ENCODE measurements around the gene PTTG1IP.
"Not testable (repeated sequence)": the region's sequence is repeated elsewhere in the genome, so short reads cannot be mapped to it uniquely, and the experiment has no call there.

PTTG1IP gene

DNA sequence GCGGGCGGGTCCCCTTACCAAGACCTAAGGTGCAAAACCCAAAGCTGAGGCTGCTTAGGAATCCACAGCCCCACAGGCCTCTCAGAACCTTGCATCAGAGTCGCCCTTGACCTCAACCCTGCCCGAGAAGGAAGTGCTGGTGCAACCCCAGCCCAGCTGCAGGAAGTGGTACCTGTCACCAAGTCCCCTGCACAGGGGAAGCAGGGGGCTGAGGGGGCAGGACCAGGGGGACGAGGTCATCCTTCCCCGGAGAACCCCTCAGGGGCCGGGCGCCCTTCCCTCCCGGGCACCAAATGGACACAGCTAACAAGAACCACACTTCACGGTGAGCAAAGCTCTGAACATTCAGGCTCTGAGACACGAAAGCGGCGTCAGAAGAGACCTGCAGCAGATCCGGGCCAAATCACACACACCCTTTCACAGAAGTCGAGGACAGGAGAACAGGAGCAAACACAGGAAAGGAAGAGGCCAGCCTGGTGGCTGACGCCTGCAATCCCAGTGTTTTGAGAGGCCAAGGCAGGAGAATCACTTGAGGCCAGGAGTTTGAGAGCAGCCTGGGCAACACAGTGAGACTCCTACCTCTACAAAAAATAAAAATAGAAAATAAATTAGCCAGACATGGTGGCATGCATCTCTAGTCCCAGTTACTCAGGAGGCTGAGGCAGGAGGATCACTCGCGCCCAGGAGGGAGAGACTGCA lies 40.8 kb upstream of the PTTG1IP start:
- Histone ChIP-seq H3K4me1 (ENCODE audit: control insufficient read depth, insufficient read depth, low read length) (peaks cover 28% of the 10 kb centered on the region), H3K27me3 (ENCODE audit: control insufficient read depth in 1 of 2, insufficient read depth in 2 of 2, low read length in 2 of 2) (peaks cover 0 to 7% of the 10 kb centered on the region in 2 donors), H3K27ac (ENCODE audit: low read length) (no peak overlapping the region), H3K4me3 (ENCODE audit: low read length in 2 of 2) (no peak overlapping the region), H3K36me3 (ENCODE audit: control insufficient read depth in 2 of 2, insufficient read depth in 2 of 2, low read length in 2 of 2) (no peaks in the 10 kb centered on the region), H3K9me3 (ENCODE audit: control insufficient read depth in 2 of 2, low read length in 2 of 2) (no peaks in the 10 kb centered on the region), H3K9ac (ENCODE audit: low read length in 2 of 2) (no peak overlapping the region)

DNA sequence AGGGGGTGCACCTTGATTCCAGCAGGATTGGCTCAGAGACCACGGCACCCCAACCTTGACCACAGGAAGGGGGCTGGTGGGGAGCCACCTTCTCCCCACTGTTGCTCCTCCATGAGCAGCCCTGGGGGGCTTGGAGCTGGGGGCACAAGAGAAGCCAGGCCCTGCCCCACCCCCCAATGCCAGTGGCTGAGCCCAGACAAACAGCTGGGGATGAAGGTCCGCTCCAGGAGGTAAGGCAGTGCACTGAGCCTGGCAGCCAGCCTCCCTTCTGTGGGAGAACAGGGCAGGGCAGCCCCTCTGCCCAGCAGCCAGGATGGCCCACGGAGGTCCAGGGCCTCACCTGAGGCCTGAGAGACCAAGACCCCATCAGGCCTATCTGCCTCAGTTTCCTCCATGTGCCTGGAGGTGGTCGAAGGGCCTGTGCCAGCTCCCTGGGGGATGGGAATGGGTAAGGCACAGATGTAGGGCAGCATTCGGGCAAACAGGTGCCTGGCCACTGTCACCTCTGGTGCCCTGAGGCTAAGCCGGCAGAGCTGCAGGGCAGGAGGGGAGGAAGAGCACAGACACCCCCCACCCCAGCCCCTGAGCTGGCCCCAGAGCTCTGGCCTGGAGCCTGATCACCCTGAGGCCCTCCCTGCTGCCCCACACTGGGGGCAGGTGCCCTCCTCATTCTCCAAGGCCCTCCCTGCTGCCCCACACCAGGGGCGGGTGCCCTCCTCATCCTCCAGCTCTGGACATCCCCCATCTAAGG lies 40.1 kb upstream of the PTTG1IP start:
- H3K36me3 ChIP-seq (ENCODE audit: control insufficient read depth in 2 of 2, insufficient read depth in 2 of 2, low read length in 2 of 2), result no peaks in the 10 kb centered on the region
- H3K27ac ChIP-seq (ENCODE audit: low read length), result no peak overlapping the region
- no peak overlapping the region for H3K4me3 ChIP-seq (ENCODE audit: low read length in 2 of 2)
- peaks cover 0 to 7% of the 10 kb centered on the region in 2 donors for H3K27me3 ChIP-seq (ENCODE audit: control insufficient read depth in 1 of 2, insufficient read depth in 2 of 2, low read length in 2 of 2)
- H3K9me3 ChIP-seq (ENCODE audit: control insufficient read depth in 2 of 2, low read length in 2 of 2), result no peaks in the 10 kb centered on the region
- H3K4me1 ChIP-seq (ENCODE audit: control insufficient read depth, insufficient read depth, low read length), result peaks cover 35% of the 10 kb centered on the region
- no peak overlapping the region for H3K9ac ChIP-seq (ENCODE audit: low read length in 2 of 2)

GRCh38 chr21:44912506-44913412 lies 39.3 kb upstream of the PTTG1IP start:
- not testable (repeated sequence) for H3K9ac ChIP-seq (ENCODE audit: low read length in 2 of 2); H3K36me3 ChIP-seq (ENCODE audit: control insufficient read depth in 2 of 2, insufficient read depth in 2 of 2, low read length in 2 of 2); H3K27ac ChIP-seq (ENCODE audit: low read length); H3K9me3 ChIP-seq (ENCODE audit: control insufficient read depth in 2 of 2, low read length in 2 of 2); H3K4me3 ChIP-seq (ENCODE audit: low read length in 2 of 2); H3K27me3 ChIP-seq (ENCODE audit: control insufficient read depth in 1 of 2, insufficient read depth in 2 of 2, low read length in 2 of 2)
- peaks cover 40% of the 10 kb centered on the region for H3K4me1 ChIP-seq (ENCODE audit: control insufficient read depth, insufficient read depth, low read length)

- H3K4me1 ChIP-seq (ENCODE audit: control insufficient read depth, insufficient read depth, low read length), result peaks cover 46% of the 10 kb centered on the region
- H3K9ac ChIP-seq (ENCODE audit: low read length in 2 of 2), result peak overlapping the region in 1 of 2 donors; percentile 1
- no peaks in the 10 kb centered on the region for H3K36me3 ChIP-seq (ENCODE audit: control insufficient read depth in 2 of 2, insufficient read depth in 2 of 2, low read length in 2 of 2)
- no peaks in the 10 kb centered on the region for H3K27me3 ChIP-seq (ENCODE audit: control insufficient read depth in 1 of 2, insufficient read depth in 2 of 2, low read length in 2 of 2)
- H3K27ac ChIP-seq (ENCODE audit: low read length), result peak overlapping the region; percentile 41
- H3K9me3 ChIP-seq (ENCODE audit: control insufficient read depth in 2 of 2, low read length in 2 of 2), result no peaks in the 10 kb centered on the region
- H3K4me3 ChIP-seq (ENCODE audit: low read length in 2 of 2), result no peak overlapping the region
Measured at GRCh38 chr21:44912158-44912473, 38.6 kb upstream of the PTTG1IP start.

- Histone ChIP-seq H3K27ac (ENCODE audit: low read length) (peak overlapping the region; percentile 41), H3K4me1 (ENCODE audit: control insufficient read depth, insufficient read depth, low read length) (peaks cover 46% of the 10 kb centered on the region), H3K4me3 (ENCODE audit: low read length in 2 of 2) (peak overlapping the region in 1 of 2 donors; percentile 29)
Measured at GRCh38 chr21:44911384-44912157, 38.1 kb upstream of the PTTG1IP start.

GRCh38 chr21:44911068-44911383 lies 37.5 kb upstream of the PTTG1IP start:
- H3K36me3 ChIP-seq (ENCODE audit: control insufficient read depth in 2 of 2, insufficient read depth in 2 of 2, low read length in 2 of 2), result no peaks in the 10 kb centered on the region

More at GRCh38 chr21:44911384-44912157, 38.1 kb upstream of the PTTG1IP start:
- H3K36me3 ChIP-seq (ENCODE audit: control insufficient read depth in 2 of 2, insufficient read depth in 2 of 2, low read length in 2 of 2), result no peaks in the 10 kb centered on the region
- H3K9ac ChIP-seq (ENCODE audit: low read length in 2 of 2), result peak overlapping the region; percentile 1 to 29
- H3K27me3 ChIP-seq (ENCODE audit: control insufficient read depth in 1 of 2, insufficient read depth in 2 of 2, low read length in 2 of 2), result no peaks in the 10 kb centered on the region
- no peaks in the 10 kb centered on the region for H3K9me3 ChIP-seq (ENCODE audit: control insufficient read depth in 2 of 2, low read length in 2 of 2)

GRCh38 chr21:44910229-44911067 lies 37.0 kb upstream of the PTTG1IP start:
- H3K9ac ChIP-seq (ENCODE audit: low read length in 2 of 2), result no peak overlapping the region

More at GRCh38 chr21:44911068-44911383, 37.5 kb upstream of the PTTG1IP start:
- peak overlapping the region; percentile 41 for H3K27ac ChIP-seq (ENCODE audit: low read length)
- peak overlapping the region in 1 of 2 donors; percentile 42 for H3K9ac ChIP-seq (ENCODE audit: low read length in 2 of 2)
- no peaks in the 10 kb centered on the region for H3K27me3 ChIP-seq (ENCODE audit: control insufficient read depth in 1 of 2, insufficient read depth in 2 of 2, low read length in 2 of 2)
- peaks cover 46% of the 10 kb centered on the region for H3K4me1 ChIP-seq (ENCODE audit: control insufficient read depth, insufficient read depth, low read length)
- H3K4me3 ChIP-seq (ENCODE audit: low read length in 2 of 2), result peak overlapping the region in 1 of 2 donors; percentile 29
- H3K9me3 ChIP-seq (ENCODE audit: control insufficient read depth in 2 of 2, low read length in 2 of 2), result no peaks in the 10 kb centered on the region

GRCh38 chr21:44909719-44910118 lies 36.2 kb upstream of the PTTG1IP start:
- H3K4me3 ChIP-seq (ENCODE audit: low read length in 2 of 2), result no peak overlapping the region
- H3K4me1 ChIP-seq (ENCODE audit: control insufficient read depth, insufficient read depth, low read length), result peaks cover 46% of the 10 kb centered on the region
- no peaks in the 10 kb centered on the region for H3K27me3 ChIP-seq (ENCODE audit: control insufficient read depth in 1 of 2, insufficient read depth in 2 of 2, low read length in 2 of 2)
- H3K9ac ChIP-seq (ENCODE audit: low read length in 2 of 2), result peak overlapping the region in 1 of 2 donors; percentile 80
- no peaks in the 10 kb centered on the region for H3K36me3 ChIP-seq (ENCODE audit: control insufficient read depth in 2 of 2, insufficient read depth in 2 of 2, low read length in 2 of 2)
- no peak overlapping the region for H3K27ac ChIP-seq (ENCODE audit: low read length)
- H3K9me3 ChIP-seq (ENCODE audit: control insufficient read depth in 2 of 2, low read length in 2 of 2), result no peaks in the 10 kb centered on the region

More at GRCh38 chr21:44910229-44911067, 37.0 kb upstream of the PTTG1IP start:
- Histone ChIP-seq H3K4me1 (ENCODE audit: control insufficient read depth, insufficient read depth, low read length) (peaks cover 46% of the 10 kb centered on the region), H3K9me3 (ENCODE audit: control insufficient read depth in 2 of 2, low read length in 2 of 2) (no peaks in the 10 kb centered on the region), H3K27me3 (ENCODE audit: control insufficient read depth in 1 of 2, insufficient read depth in 2 of 2, low read length in 2 of 2) (no peaks in the 10 kb centered on the region), H3K27ac (ENCODE audit: low read length) (peak overlapping the region; percentile 41), H3K4me3 (ENCODE audit: low read length in 2 of 2) (no peak overlapping the region), H3K36me3 (ENCODE audit: control insufficient read depth in 2 of 2, insufficient read depth in 2 of 2, low read length in 2 of 2) (no peaks in the 10 kb centered on the region)

- H3K36me3 ChIP-seq (ENCODE audit: control insufficient read depth in 2 of 2, insufficient read depth in 2 of 2, low read length in 2 of 2), result no peaks in the 10 kb centered on the region
- H3K4me1 ChIP-seq (ENCODE audit: control insufficient read depth, insufficient read depth, low read length), result peaks cover 46% of the 10 kb centered on the region
- H3K27me3 ChIP-seq (ENCODE audit: control insufficient read depth in 1 of 2, insufficient read depth in 2 of 2, low read length in 2 of 2), result no peaks in the 10 kb centered on the region
- peak overlapping the region; percentile 58 to 74 for H3K4me3 ChIP-seq (ENCODE audit: low read length in 2 of 2)
- H3K27ac ChIP-seq (ENCODE audit: low read length), result peak overlapping the region; percentile 41
- H3K9me3 ChIP-seq (ENCODE audit: control insufficient read depth in 2 of 2, low read length in 2 of 2), result no peaks in the 10 kb centered on the region
- peak overlapping the region; percentile 21 to 80 for H3K9ac ChIP-seq (ENCODE audit: low read length in 2 of 2)
Measured at GRCh38 chr21:44908908-44909307, 35.4 kb upstream of the PTTG1IP start.
